Endothelial cell of umbilical vein (primary cell): ENCODE measurements around the gene EP400. TPM values are rescaled to one million over a fixed set of nuclear protein-coding genes. Genes with fewer than 3 reads are reported as not detected.

ENCODE experiments used
- BruUV-seq: library from RNA; stranded (reverse); fragments of 400-500 nt; replicated peaks from 2 replicates; lab custom pipeline; 2021; lab: Mats Ljungman, UMichigan
- CTCF ChIA-PET: fragments of 300-600, 350-600 bp; sonication (Branson Sonifier 250); formaldehyde crosslinking; loops from one replicate; lab custom pipeline; 2021; ENCODE audit warnings: antibody characterized with exemption, inconsistent platforms; lab: Charles Lee
- POLR2A ChIA-PET: fragments of 300-600, 350-600 bp; sonication (Branson Sonifier 250); formaldehyde crosslinking; loops from one replicate; lab custom pipeline; 2021; ENCODE audit warnings: antibody characterized with exemption, inconsistent platforms; lab: Charles Lee
- DNase-seq: peaks from one replicate; pipeline ENCODE4 v3.0.0-alpha.2; 2011; ENCODE audit warnings: low read depth, low spot score
- FAIRE-seq: peaks from 2 replicates; lab custom pipeline; 2011; peaks lifted over from hg19 to GRCh38; lab: Jason Lieb, UNC
- H2AFZ ChIP-seq: 2 replicates; pipeline ENCODE4 v1.6.0; 2012; ENCODE audit warnings: low read depth, low read length, control low read depth, inconsistent platforms
- H3K27ac ChIP-seq: 2 replicates; pipeline ENCODE4 v1.5.1; 2011; ENCODE audit warnings: low read depth, mild to moderate bottlenecking, control low read depth, low read length, moderate library complexity; ENCODE audit not compliant: insufficient read depth
- H3K27me3 ChIP-seq, 2 experiments: 2 replicates each; pipeline versions ENCODE4 v1.6.0 to v1.6.1; 2011; ENCODE audit warnings: low read length in 2 of 2, mixed read lengths in 1 of 2; ENCODE audit not compliant: control insufficient read depth in 2 of 2, insufficient read depth in 2 of 2
- H3K36me3 ChIP-seq, 2 experiments: 2 replicates in 1 of 2; 3 replicates in 1 of 2; pipeline ENCODE4 v1.5.1; 2011; ENCODE audit warnings: low read length in 2 of 2, mild to moderate bottlenecking in 1 of 2, moderate library complexity in 1 of 2; ENCODE audit not compliant: control insufficient read depth in 2 of 2, insufficient read depth in 2 of 2; ENCODE audit errors: extremely low read depth in 1 of 2
- H3K4me1 ChIP-seq: 3 replicates; pipeline ENCODE4 v1.5.1; 2011; ENCODE audit warnings: mild to moderate bottlenecking, low read length; ENCODE audit not compliant: control insufficient read depth, insufficient read depth; ENCODE audit errors: extremely low read depth
- H3K4me2 ChIP-seq: 2 replicates; pipeline ENCODE4 v1.6.1; 2011; ENCODE audit warnings: low read length, control low read depth, mixed read lengths; ENCODE audit not compliant: insufficient read depth
- H3K4me3 ChIP-seq, 3 experiments: fragments of 200-600 bp in 1 of 3; sonication (generic), shearing (Covaris generic) in 1 of 3; replicated peaks in 1 of 3; 2 replicates each; pipeline ENCODE4 v1.5.1; 2011 to 2016; ENCODE audit warnings: control low read depth in 3 of 3, low read length in 3 of 3, mild to moderate bottlenecking in 2 of 3, inconsistent platforms in 1 of 3, low read depth in 1 of 3, moderate library complexity in 1 of 3; ENCODE audit not compliant: insufficient read depth in 1 of 3
- H3K79me2 ChIP-seq: 2 replicates; pipeline ENCODE4 v1.6.0; 2012; ENCODE audit warnings: low read length, inconsistent platforms; ENCODE audit not compliant: control insufficient read depth, insufficient read depth
- H3K9ac ChIP-seq: replicated peaks from 2 replicates; pipeline ENCODE3; 2011; ENCODE audit warnings: low read length, control low read depth; ENCODE audit not compliant: insufficient read depth; ENCODE audit errors: extremely low read depth
- H3K9me1 ChIP-seq: replicated peaks from 3 replicates; pipeline ENCODE4 v1.6.0; 2011; ENCODE audit warnings: mild to moderate bottlenecking, low read length; ENCODE audit not compliant: control insufficient read depth, insufficient read depth; ENCODE audit errors: extremely low read depth
- H3K9me3 ChIP-seq: replicated peaks from 2 replicates; pipeline ENCODE4 v1.5.1; 2012; ENCODE audit warnings: low read length, inconsistent platforms; ENCODE audit not compliant: control insufficient read depth, insufficient read depth
- H4K20me1 ChIP-seq: replicated peaks from 2 replicates; pipeline ENCODE3; 2011; ENCODE audit warnings: mild to moderate bottlenecking, low read length; ENCODE audit not compliant: control insufficient read depth, insufficient read depth; ENCODE audit errors: extremely low read depth
- EZH2 ChIP-seq: IDR thresholded peaks from 2 replicates; pipeline ENCODE4 v1.6.1; 2012; ENCODE audit warnings: borderline replicate concordance, low read depth, mild to moderate bottlenecking, moderate library complexity, low read length, inconsistent platforms; ENCODE audit not compliant: severe bottlenecking
- FOS ChIP-seq: IDR thresholded peaks from 2 replicates; pipeline ENCODE4 v1.6.1; 2011; ENCODE audit warnings: mild to moderate bottlenecking, low read length, moderate library complexity, borderline replicate concordance; ENCODE audit not compliant: insufficient read depth
- GATA2 ChIP-seq: IDR thresholded peaks from 2 replicates; pipeline ENCODE4 v1.7.0; 2011; ENCODE audit warnings: low read depth, mild to moderate bottlenecking, moderate library complexity, mixed read lengths, low read length; ENCODE audit not compliant: insufficient read length, insufficient read depth
- JUN ChIP-seq: IDR thresholded peaks from 2 replicates; pipeline ENCODE4 v1.6.1; 2011; ENCODE audit warnings: borderline replicate concordance, low read depth; ENCODE audit not compliant: insufficient read length, insufficient read depth
- MYC ChIP-seq: IDR thresholded peaks from one replicate; pipeline ENCODE4 v1.6.1; 2011; ENCODE audit warnings: mild to moderate bottlenecking, low read depth, low read length
- POLR2A ChIP-seq: IDR thresholded peaks from 2 replicates; pipeline ENCODE4 v1.6.1; 2012; ENCODE audit warnings: low read depth, mild to moderate bottlenecking, control low read depth, low read length
- POLR2AphosphoS5 ChIP-seq: IDR thresholded peaks from 2 replicates; pipeline ENCODE4 v1.6.1; 2012; ENCODE audit warnings: low read depth, mild to moderate bottlenecking, control low read depth, low read length, moderate library complexity; ENCODE audit not compliant: insufficient read depth
- dilution Hi-C: fragments of 300-500 bp; cut with MboI; formaldehyde crosslinking; loops from one replicate; pipeline ENCODE4 v1.15.0; 2019; ENCODE audit warnings: low sequenced_read_pairs; ENCODE audit not compliant: extremely low pct_ligation_motif_present
- intact Hi-C: fragments of 100-400 bp; cut with micrococcal nuclease; formaldehyde crosslinking; loops from one replicate; pipeline ENCODE4 v1.10.0; 2022
- polyA plus RNA-seq, 4 experiments: library from polyadenylated mRNA; depleted of rRNA in 3 of 4; stranded (reverse) in 3 of 4; unstranded in 1 of 4; fragments of >200 nt; gene quantifications; 2 replicates each; pipeline versions ENCODE4 v1.2.1 to v1.2.3, GENCODE V29; 2011 to 2012; ENCODE audit warnings: missing spikeins in 1 of 4
- total RNA-seq: library from RNA; stranded (reverse); gene quantifications from 2 replicates; pipeline ENCODE4 v1.2.3, GENCODE V29; 2021
- TF ChIP-seq, protein P1 (sequence below), 2 donors: IDR thresholded peaks; 1 replicate in 1 of 2; 2 replicates in 1 of 2; pipeline ENCODE4 v1.5.1; 2011; ENCODE audit warnings: low read length in 2 of 2, mild to moderate bottlenecking in 2 of 2, moderate library complexity in 2 of 2, control low read depth in 1 of 2, inconsistent platforms in 1 of 2, low read depth in 1 of 2; ENCODE audit not compliant: insufficient read depth in 1 of 2; ENCODE audit errors: extremely low read depth in 1 of 2
- TF ChIP-seq, protein P2 (sequence below): IDR thresholded peaks from 2 replicates; pipeline ENCODE4 v1.6.1; 2011; ENCODE audit not compliant: insufficient read depth, insufficient read length

The EP400 gene
- total and polyA plus RNA-seq, 2 donors (not counting 3 experiments of a cell fraction or from before 2014, with no cell fraction given) = 9.0 to 57.7 TPM

- Histone ChIP-seq H3K9me1 (no peaks in the 10 kb centered on the region), H3K9me3 (no peaks in the 10 kb centered on the region), H3K27ac (no peak overlapping the region), H3K27me3 (no peaks in the 10 kb centered on the region), H3K4me3 (no peak overlapping the region), H3K4me1 (no peaks in the 10 kb centered on the region), H3K9ac (no peak overlapping the region), H3K79me2 (no peaks in the 10 kb centered on the region), H4K20me1 (no peaks in the 10 kb centered on the region), H3K4me2 (no peak overlapping the region), H2AFZ (no peak overlapping the region), H3K36me3 (peaks cover 9 to 42% of the 10 kb centered on the region in 2 experiments)
- no peak for TF ChIP-seq JUN
- no peak for TF ChIP-seq EZH2
- TF ChIP-seq, protein P1, sequence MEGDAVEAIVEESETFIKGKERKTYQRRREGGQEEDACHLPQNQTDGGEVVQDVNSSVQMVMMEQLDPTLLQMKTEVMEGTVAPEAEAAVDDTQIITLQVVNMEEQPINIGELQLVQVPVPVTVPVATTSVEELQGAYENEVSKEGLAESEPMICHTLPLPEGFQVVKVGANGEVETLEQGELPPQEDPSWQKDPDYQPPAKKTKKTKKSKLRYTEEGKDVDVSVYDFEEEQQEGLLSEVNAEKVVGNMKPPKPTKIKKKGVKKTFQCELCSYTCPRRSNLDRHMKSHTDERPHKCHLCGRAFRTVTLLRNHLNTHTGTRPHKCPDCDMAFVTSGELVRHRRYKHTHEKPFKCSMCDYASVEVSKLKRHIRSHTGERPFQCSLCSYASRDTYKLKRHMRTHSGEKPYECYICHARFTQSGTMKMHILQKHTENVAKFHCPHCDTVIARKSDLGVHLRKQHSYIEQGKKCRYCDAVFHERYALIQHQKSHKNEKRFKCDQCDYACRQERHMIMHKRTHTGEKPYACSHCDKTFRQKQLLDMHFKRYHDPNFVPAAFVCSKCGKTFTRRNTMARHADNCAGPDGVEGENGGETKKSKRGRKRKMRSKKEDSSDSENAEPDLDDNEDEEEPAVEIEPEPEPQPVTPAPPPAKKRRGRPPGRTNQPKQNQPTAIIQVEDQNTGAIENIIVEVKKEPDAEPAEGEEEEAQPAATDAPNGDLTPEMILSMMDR (IDR thresholded peaks at IDR 0.05; ENCODE audit: extremely low read depth in 1 of 2, insufficient read depth in 1 of 2, low read depth in 1 of 2, low read length in 2 of 2) = no peak
- no peak for TF ChIP-seq GATA2
- no peak for TF ChIP-seq POLR2A
- no peak for TF ChIP-seq MYC
- TF ChIP-seq, protein P2, sequence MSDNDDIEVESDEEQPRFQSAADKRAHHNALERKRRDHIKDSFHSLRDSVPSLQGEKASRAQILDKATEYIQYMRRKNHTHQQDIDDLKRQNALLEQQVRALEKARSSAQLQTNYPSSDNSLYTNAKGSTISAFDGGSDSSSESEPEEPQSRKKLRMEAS = no peak
- no peak for TF ChIP-seq FOS
- TF ChIP-seq POLR2AphosphoS5 = no peak
- no peak for DNase-seq
- dilution Hi-C loops = no loop called here
- FAIRE-seq = no peak
- CTCF ChIA-PET = no interaction called here
- intact Hi-C loops = no loop called here
- BruUV-seq = no TSS peak
- POLR2A ChIA-PET = no interaction called here
Measured at GRCh38 chr12:132057691-132058090, 107.9 kb downstream of the EP400 start.
